ENCODE results near the gene KRT37.
"Not testable (repeated sequence)": the region's sequence is repeated elsewhere in the genome, so short reads cannot be mapped to it uniquely, and the experiment has no call there.

Gene KRT37

GRCh38 chr17:41395044-41395443, 29.3 kb downstream of the KRT37 start:
- H3K36me3 ChIP-seq (replicated peaks in 1 of 2; ENCODE audit: control insufficient read depth in 2 of 2, insufficient read depth in 2 of 2, low read length in 2 of 2); H3K14ac ChIP-seq (ENCODE audit: low read length); H3K23ac ChIP-seq (ENCODE audit: low read depth, low read length, poor library complexity); H3K27me3 ChIP-seq (ENCODE audit: control insufficient read depth in 3 of 3, insufficient read depth in 3 of 3, low read depth in 1 of 3, low read length in 3 of 3); H3K4ac ChIP-seq (ENCODE audit: low read length); H3K79me1 ChIP-seq (ENCODE audit: low read depth, low read length); H3K27ac ChIP-seq (replicated peaks; ENCODE audit: low read length); H3K4me3 ChIP-seq (ENCODE audit: low read length in 2 of 2); H2AFZ ChIP-seq (ENCODE audit: low read length); H3K4me2 ChIP-seq (ENCODE audit: insufficient read depth, low read length, poor library complexity, severe bottlenecking); H2BK12ac ChIP-seq (ENCODE audit: low read length); H2BK5ac ChIP-seq (ENCODE audit: low read length); H3K18ac ChIP-seq (ENCODE audit: low read length); DNase-seq (ENCODE audit: low spot score); H4K8ac ChIP-seq (ENCODE audit: low read depth, low read length); H3K9me3 ChIP-seq (replicated peaks in 1 of 2; ENCODE audit: control insufficient read depth in 2 of 2, insufficient read depth in 1 of 2, low read depth in 1 of 2, low read length in 2 of 2); H2AK5ac ChIP-seq (ENCODE audit: low read depth, low read length); H3K9ac ChIP-seq (ENCODE audit: low read depth, low read length, poor library complexity); H3K4me1 ChIP-seq (ENCODE audit: control insufficient read depth in 2 of 2, insufficient read depth in 1 of 2, low read depth in 1 of 2, low read length in 2 of 2); H4K91ac ChIP-seq (ENCODE audit: low read depth, low read length, poor library complexity); H2BK120ac ChIP-seq (ENCODE audit: low read depth, low read length); H2BK15ac ChIP-seq (ENCODE audit: low read length): not testable (repeated sequence)
- no CpG with 5 or more reads among the region's 12 CpGs for WGBS, 2 donors (ENCODE audit: extremely low coverage in 2 of 2, insufficient read length in 2 of 2, insufficient replicate concordance in 1 of 2)

GRCh38 chr17:41394254-41394996, 30.0 kb downstream of the KRT37 start:
- Histone ChIP-seq H3K9me3 (replicated peaks in 1 of 2; ENCODE audit: control insufficient read depth in 2 of 2, insufficient read depth in 1 of 2, low read depth in 1 of 2, low read length in 2 of 2) (no peaks in the 10 kb centered on the region), H2BK120ac (ENCODE audit: low read depth, low read length) (no peak overlapping the region), H3K4ac (ENCODE audit: low read length) (no peak overlapping the region), H2BK12ac (ENCODE audit: low read length) (no peak overlapping the region), H3K18ac (ENCODE audit: low read length) (no peak overlapping the region), H3K79me1 (ENCODE audit: low read depth, low read length) (no peaks in the 10 kb centered on the region), H2BK15ac (ENCODE audit: low read length) (no peak overlapping the region), H2AFZ (ENCODE audit: low read length) (no peak overlapping the region), H3K9ac (ENCODE audit: low read depth, low read length, poor library complexity) (no peak overlapping the region), H3K27ac (replicated peaks; ENCODE audit: low read length) (no peak overlapping the region), H2AK5ac (ENCODE audit: low read depth, low read length) (no peak overlapping the region), H2BK5ac (ENCODE audit: low read length) (no peak overlapping the region), H3K36me3 (replicated peaks in 1 of 2; ENCODE audit: control insufficient read depth in 2 of 2, insufficient read depth in 2 of 2, low read length in 2 of 2) (no peaks in the 10 kb centered on the region), H3K23ac (ENCODE audit: low read depth, low read length, poor library complexity) (no peak overlapping the region), H3K4me2 (ENCODE audit: insufficient read depth, low read length, poor library complexity, severe bottlenecking) (no peak overlapping the region), H4K8ac (ENCODE audit: low read depth, low read length) (no peak overlapping the region), H3K27me3 (ENCODE audit: control insufficient read depth in 3 of 3, insufficient read depth in 3 of 3, low read depth in 1 of 3, low read length in 3 of 3) (peaks cover 0 to 4% (median 0%) of the 10 kb centered on the region in 3 experiments), H4K91ac (ENCODE audit: low read depth, low read length, poor library complexity) (no peak overlapping the region), H3K4me1 (ENCODE audit: control insufficient read depth in 2 of 2, insufficient read depth in 1 of 2, low read depth in 1 of 2, low read length in 2 of 2) (no peaks in the 10 kb centered on the region), H3K4me3 (ENCODE audit: low read length in 2 of 2) (no peak overlapping the region), H3K14ac (ENCODE audit: low read length) (no peak overlapping the region)
- no CpG with 5 or more reads among the region's 10 CpGs for WGBS, 2 donors (ENCODE audit: extremely low coverage in 2 of 2, insufficient read length in 2 of 2, insufficient replicate concordance in 1 of 2)
- DNase-seq (ENCODE audit: low spot score): no peak

GRCh38 chr17:41393826-41394225, 30.6 kb downstream of the KRT37 start:
- H2BK12ac ChIP-seq (ENCODE audit: low read length): no peak overlapping the region
- no peaks in the 10 kb centered on the region for H3K36me3 ChIP-seq (replicated peaks in 1 of 2; ENCODE audit: control insufficient read depth in 2 of 2, insufficient read depth in 2 of 2, low read length in 2 of 2)
- no peak overlapping the region for H3K4me3 ChIP-seq (ENCODE audit: low read length in 2 of 2)
- H2AK5ac ChIP-seq (ENCODE audit: low read depth, low read length): no peak overlapping the region
- H4K91ac ChIP-seq (ENCODE audit: low read depth, low read length, poor library complexity): no peak overlapping the region
- no peak overlapping the region for H2BK5ac ChIP-seq (ENCODE audit: low read length)
- no CpG with 5 or more reads among the region's 10 CpGs for WGBS, 2 donors (ENCODE audit: extremely low coverage in 2 of 2, insufficient read length in 2 of 2, insufficient replicate concordance in 1 of 2)
- H3K9me3 ChIP-seq (replicated peaks in 1 of 2; ENCODE audit: control insufficient read depth in 2 of 2, insufficient read depth in 1 of 2, low read depth in 1 of 2, low read length in 2 of 2): no peaks in the 10 kb centered on the region
- H3K18ac ChIP-seq (ENCODE audit: low read length): no peak overlapping the region
- H3K4ac ChIP-seq (ENCODE audit: low read length): no peak overlapping the region
- H2BK15ac ChIP-seq (ENCODE audit: low read length): no peak overlapping the region
- H3K23ac ChIP-seq (ENCODE audit: low read depth, low read length, poor library complexity): no peak overlapping the region
- H3K79me1 ChIP-seq (ENCODE audit: low read depth, low read length): no peaks in the 10 kb centered on the region
- peaks cover 0 to 4% (median 0%) of the 10 kb centered on the region in 3 experiments for H3K27me3 ChIP-seq (ENCODE audit: control insufficient read depth in 3 of 3, insufficient read depth in 3 of 3, low read depth in 1 of 3, low read length in 3 of 3)
- H3K4me2 ChIP-seq (ENCODE audit: insufficient read depth, low read length, poor library complexity, severe bottlenecking): no peak overlapping the region
- DNase-seq (ENCODE audit: low spot score): no peak
- H2BK120ac ChIP-seq (ENCODE audit: low read depth, low read length): no peak overlapping the region
- no peak overlapping the region for H2AFZ ChIP-seq (ENCODE audit: low read length)
- no peak overlapping the region for H3K14ac ChIP-seq (ENCODE audit: low read length)
- no peak overlapping the region for H4K8ac ChIP-seq (ENCODE audit: low read depth, low read length)
- H3K9ac ChIP-seq (ENCODE audit: low read depth, low read length, poor library complexity): no peak overlapping the region
- no peak overlapping the region for H3K27ac ChIP-seq (replicated peaks; ENCODE audit: low read length)
- no peaks in the 10 kb centered on the region for H3K4me1 ChIP-seq (ENCODE audit: control insufficient read depth in 2 of 2, insufficient read depth in 1 of 2, low read depth in 1 of 2, low read length in 2 of 2)

GRCh38 chr17:41393294-41393693, 31.1 kb downstream of the KRT37 start:
- H3K14ac ChIP-seq (ENCODE audit: low read length): no peak overlapping the region
- H2BK12ac ChIP-seq (ENCODE audit: low read length): no peak overlapping the region
- no peak overlapping the region for H3K18ac ChIP-seq (ENCODE audit: low read length)
- H2AFZ ChIP-seq (ENCODE audit: low read length): no peak overlapping the region
- H4K91ac ChIP-seq (ENCODE audit: low read depth, low read length, poor library complexity): no peak overlapping the region
- H2BK5ac ChIP-seq (ENCODE audit: low read length): no peak overlapping the region
- no peaks in the 10 kb centered on the region for H3K9me3 ChIP-seq (replicated peaks in 1 of 2; ENCODE audit: control insufficient read depth in 2 of 2, insufficient read depth in 1 of 2, low read depth in 1 of 2, low read length in 2 of 2)
- H3K27ac ChIP-seq (replicated peaks; ENCODE audit: low read length): no peak overlapping the region
- no peak overlapping the region for H4K8ac ChIP-seq (ENCODE audit: low read depth, low read length)
- H3K36me3 ChIP-seq (replicated peaks in 1 of 2; ENCODE audit: control insufficient read depth in 2 of 2, insufficient read depth in 2 of 2, low read length in 2 of 2): no peaks in the 10 kb centered on the region
- no peak overlapping the region for H2BK15ac ChIP-seq (ENCODE audit: low read length)
- no peak overlapping the region for H3K4me3 ChIP-seq (ENCODE audit: low read length in 2 of 2)
- H3K23ac ChIP-seq (ENCODE audit: low read depth, low read length, poor library complexity): no peak overlapping the region
- no peaks in the 10 kb centered on the region for H3K79me1 ChIP-seq (ENCODE audit: low read depth, low read length)
- no peak overlapping the region for H3K9ac ChIP-seq (ENCODE audit: low read depth, low read length, poor library complexity)
- H2AK5ac ChIP-seq (ENCODE audit: low read depth, low read length): no peak overlapping the region
- no peak overlapping the region for H3K4ac ChIP-seq (ENCODE audit: low read length)
- WGBS, 2 donors (ENCODE audit: extremely low coverage in 2 of 2, insufficient read length in 2 of 2, insufficient replicate concordance in 1 of 2): no CpG with 5 or more reads among the region's 5 CpGs
- no peak overlapping the region for H3K4me2 ChIP-seq (ENCODE audit: insufficient read depth, low read length, poor library complexity, severe bottlenecking)
- peaks cover 0 to 4% (median 0%) of the 10 kb centered on the region in 3 experiments for H3K27me3 ChIP-seq (ENCODE audit: control insufficient read depth in 3 of 3, insufficient read depth in 3 of 3, low read depth in 1 of 3, low read length in 3 of 3)
- no peak for DNase-seq (ENCODE audit: low spot score)
- no peaks in the 10 kb centered on the region for H3K4me1 ChIP-seq (ENCODE audit: control insufficient read depth in 2 of 2, insufficient read depth in 1 of 2, low read depth in 1 of 2, low read length in 2 of 2)
- no peak overlapping the region for H2BK120ac ChIP-seq (ENCODE audit: low read depth, low read length)
